HEK293 (cell line): ENCODE measurements around the gene CHSY1.

Experiments used
- SALL2 ChIP-seq: fragments of 450-650 bp; formaldehyde crosslinking; IDR thresholded peaks from 2 replicates; pipeline ENCODE4 v1.5.0; 2017; ENCODE audit warnings: missing biosample characterization, mild to moderate bottlenecking, missing genetic modification characterization, borderline replicate concordance
- ZNF548 ChIP-seq: fragments of 450-650 bp; formaldehyde crosslinking; IDR thresholded peaks from 2 replicates; pipeline ENCODE4 v1.5.1; 2016; ENCODE audit warnings: missing biosample characterization, missing genetic modification characterization
- ZSCAN23 ChIP-seq: fragments of 450-650 bp; formaldehyde crosslinking; IDR thresholded peaks from 2 replicates; pipeline ENCODE4 v1.5.1; 2016; ENCODE audit warnings: missing biosample characterization, missing genetic modification characterization
- TF ChIP-seq, protein P1 (sequence below): fragments of 450-650 bp; formaldehyde crosslinking; IDR thresholded peaks from 2 replicates; pipeline ENCODE4 v1.5.1; 2016; ENCODE audit warnings: missing biosample characterization, missing genetic modification characterization

- TF ChIP-seq ZNF548 (tag by site-specific recombination): no peak
- no peak for TF ChIP-seq ZSCAN23 (tag by site-specific recombination)
- TF ChIP-seq, protein P1, sequence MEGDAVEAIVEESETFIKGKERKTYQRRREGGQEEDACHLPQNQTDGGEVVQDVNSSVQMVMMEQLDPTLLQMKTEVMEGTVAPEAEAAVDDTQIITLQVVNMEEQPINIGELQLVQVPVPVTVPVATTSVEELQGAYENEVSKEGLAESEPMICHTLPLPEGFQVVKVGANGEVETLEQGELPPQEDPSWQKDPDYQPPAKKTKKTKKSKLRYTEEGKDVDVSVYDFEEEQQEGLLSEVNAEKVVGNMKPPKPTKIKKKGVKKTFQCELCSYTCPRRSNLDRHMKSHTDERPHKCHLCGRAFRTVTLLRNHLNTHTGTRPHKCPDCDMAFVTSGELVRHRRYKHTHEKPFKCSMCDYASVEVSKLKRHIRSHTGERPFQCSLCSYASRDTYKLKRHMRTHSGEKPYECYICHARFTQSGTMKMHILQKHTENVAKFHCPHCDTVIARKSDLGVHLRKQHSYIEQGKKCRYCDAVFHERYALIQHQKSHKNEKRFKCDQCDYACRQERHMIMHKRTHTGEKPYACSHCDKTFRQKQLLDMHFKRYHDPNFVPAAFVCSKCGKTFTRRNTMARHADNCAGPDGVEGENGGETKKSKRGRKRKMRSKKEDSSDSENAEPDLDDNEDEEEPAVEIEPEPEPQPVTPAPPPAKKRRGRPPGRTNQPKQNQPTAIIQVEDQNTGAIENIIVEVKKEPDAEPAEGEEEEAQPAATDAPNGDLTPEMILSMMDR (tag by site-specific recombination): no peak
- no peak for TF ChIP-seq SALL2 (tag by site-specific recombination)
Measured at GRCh38 chr15:101141926-101142527, 109.8 kb downstream of the CHSY1 start.
